HG02870 (cell line): ENCODE results near the gene ACD.

Source experiments
- ATAC-seq: cut with Tn5 transposase; IDR thresholded peaks from one replicate; pipeline ENCODE4 v1.9.1; 2021; ENCODE audit warnings: mild to moderate bottlenecking, moderate library complexity; ENCODE audit not compliant: unreplicated experiment

ACD gene

GRCh38 chr16:67662653-67663010 is 2.6 kb upstream of the ACD start:
- no peak for ATAC-seq

DNA sequence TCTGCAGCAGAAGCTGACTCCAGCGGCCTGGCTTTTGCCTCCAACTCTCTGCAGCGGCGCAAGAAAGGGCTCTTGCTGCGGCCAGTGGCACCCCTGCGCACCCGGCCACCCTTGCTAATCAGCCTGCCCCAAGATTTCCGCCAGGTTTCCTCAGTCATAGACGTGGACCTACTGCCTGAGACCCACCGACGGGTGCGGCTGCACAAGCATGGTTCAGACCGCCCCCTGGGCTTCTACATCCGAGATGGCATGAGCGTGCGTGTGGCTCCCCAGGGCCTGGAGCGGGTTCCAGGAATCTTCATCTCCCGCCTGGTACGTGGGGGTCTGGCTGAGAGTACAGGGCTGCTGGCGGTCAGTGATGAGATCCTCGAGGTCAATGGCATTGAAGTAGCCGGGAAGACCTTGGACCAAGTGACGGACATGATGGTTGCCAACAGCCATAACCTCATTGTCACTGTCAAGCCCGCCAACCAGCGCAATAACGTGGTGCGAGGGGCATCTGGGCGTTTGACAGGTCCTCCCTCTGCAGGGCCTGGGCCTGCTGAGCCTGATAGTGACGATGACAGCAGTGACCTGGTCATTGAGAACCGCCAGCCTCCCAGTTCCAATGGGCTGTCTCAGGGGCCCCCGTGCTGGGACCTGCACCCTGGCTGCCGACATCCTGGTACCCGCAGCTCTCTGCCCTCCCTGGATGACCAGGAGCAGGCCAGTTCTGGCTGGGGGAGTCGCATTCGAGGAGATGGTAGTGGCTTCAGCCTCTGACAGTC is 2.0 kb upstream of the ACD start:
- ATAC-seq, result no peak

- ATAC-seq, result no peak
Observed at GRCh38 chr16:67661101-67661761, 1.2 kb upstream of the ACD start.

DNA sequence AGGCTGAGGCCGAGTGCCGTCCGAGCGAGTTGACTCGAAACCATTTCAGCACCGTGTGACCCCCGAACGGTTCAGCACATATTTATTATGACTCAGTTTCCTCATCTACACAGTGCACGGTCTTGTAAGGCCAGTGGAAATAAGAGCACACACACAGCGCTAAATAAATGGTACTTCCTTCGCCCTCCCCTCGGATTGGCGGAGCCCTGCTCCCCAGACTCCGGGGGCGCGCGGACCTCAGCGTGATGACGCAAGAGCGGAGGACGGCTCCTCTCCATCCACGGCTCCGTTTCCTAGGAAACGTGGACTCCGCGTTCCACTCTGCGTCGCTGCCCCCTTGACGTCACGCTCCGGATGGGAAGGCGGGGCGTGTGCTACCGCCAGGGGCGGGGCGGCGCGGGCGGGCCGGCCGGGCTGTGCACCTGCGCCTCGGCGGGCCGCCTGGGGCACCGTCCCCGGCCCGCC is 536 bp upstream of the ACD start, which contains the start of gene PARD6A:
Gene PARD6A, plus strand, starts transcription at position 397 of the 465 bp plus-strand sequence. CDS start 79 bp downstream, outside the sequence.
- ATAC-seq, result peak; percentile 82

DNA sequence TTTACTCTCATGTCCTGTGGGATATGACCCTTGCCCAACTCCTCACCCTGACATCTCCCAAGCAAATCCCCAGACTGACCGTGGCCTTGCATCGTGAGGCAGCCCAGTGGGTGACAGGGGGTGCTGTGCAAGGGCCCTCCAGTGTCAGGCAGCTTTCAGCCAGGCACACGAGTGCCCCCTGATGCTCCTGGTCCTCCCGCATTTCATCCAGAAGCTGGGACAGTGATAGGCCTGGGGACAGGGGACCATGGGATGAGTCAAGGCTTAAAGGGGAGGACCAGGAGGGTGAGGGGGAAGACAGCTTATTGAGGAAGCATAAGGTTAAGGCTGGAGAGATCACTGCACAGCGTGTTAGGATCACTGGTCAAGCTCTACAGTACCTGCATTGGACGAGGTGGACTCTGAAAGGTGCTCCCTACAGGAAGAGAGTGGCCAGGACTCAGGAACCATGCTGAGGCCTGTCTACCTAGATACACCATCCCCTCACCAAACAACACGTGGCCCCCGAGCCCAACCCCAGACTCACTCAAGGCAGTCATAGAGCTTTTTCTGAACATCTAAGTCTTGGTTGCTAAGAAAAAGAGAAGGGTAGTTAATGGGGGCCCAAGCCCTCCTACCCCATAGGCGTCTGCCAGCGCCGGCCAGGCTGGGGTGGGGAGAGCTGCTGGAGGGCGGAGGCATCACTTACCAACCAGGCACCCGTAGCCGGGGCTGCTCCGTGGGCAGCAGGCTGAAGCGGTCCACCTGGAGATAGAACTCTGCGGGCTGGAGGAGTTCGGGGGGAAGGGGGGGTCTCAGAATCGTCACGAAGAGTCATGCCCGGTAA is 998 bp downstream of the ACD start:
- ATAC-seq, result no peak

GRCh38 chr16:67657751-67658518 is 2.1 kb downstream of the ACD start:
- no peak for ATAC-seq

DNA sequence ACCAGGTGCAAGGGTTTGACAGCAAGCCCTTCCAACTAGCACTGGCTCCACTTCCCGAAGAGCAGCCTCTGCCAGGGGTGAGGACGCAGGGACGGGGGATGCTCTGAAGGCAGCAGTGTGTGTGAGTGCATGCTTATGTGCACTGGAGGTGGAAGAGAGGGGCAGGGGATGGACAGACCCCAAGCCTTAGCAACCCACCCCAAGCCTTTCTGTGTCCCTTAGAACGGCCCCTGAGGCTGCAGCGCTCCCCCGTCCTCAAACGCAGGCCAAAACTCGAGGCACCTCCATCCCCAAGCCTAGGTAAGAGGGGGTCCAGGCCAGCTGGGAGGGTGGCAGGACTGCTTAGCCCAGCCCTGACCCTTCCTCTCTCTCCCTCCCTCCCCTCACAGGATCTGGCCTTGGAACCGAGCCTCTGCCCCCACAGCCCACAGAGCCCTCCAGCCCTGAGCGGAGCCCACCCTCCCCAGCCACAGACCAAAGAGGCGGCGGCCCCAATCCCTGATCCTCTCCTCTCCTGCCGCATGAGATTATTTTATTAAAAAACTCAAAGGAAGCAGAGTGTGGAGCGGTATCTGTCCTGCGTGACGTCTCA is 2.9 kb downstream of the ACD start:
- no peak for ATAC-seq

GRCh38 chr16:67656344-67657016 is 3.6 kb downstream of the ACD start:
- no peak for ATAC-seq

DNA sequence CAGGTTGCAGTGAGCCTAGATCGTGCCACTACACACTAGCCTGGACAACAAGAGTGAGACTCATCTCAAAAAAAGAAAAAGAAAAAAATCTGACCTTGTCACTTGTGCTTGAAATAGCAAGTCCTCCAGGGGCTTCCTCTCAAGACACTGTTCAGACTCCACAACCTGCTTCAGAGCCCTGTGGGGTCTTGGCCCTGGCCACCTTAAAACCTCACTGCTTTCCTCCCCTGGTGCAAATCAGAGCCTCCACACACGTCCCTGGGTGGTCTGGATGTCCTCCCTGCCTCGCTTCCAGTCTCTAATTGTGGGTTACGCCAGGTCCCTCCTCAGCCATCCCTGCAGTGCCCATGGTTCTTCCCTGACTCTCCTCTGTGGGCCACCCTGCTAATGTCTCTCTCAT is 4.7 kb downstream of the ACD start:
- ATAC-seq, result no peak

GRCh38 chr16:67654403-67654911 is 5.6 kb downstream of the ACD start:
- ATAC-seq, result no peak

GRCh38 chr16:67653789-67654402 is 6.2 kb downstream of the ACD start:
- ATAC-seq, result no peak

GRCh38 chr16:67653128-67653788 is 6.8 kb downstream of the ACD start:
- no peak for ATAC-seq

GRCh38 chr16:67652578-67653127 is 7.4 kb downstream of the ACD start:
- no peak for ATAC-seq

- ATAC-seq, result no peak
Observed at GRCh38 chr16:67651847-67652246, 8.2 kb downstream of the ACD start.

GRCh38 chr16:67651039-67651438 is 9.0 kb downstream of the ACD start:
- ATAC-seq, result no peak

- ATAC-seq, result no peak
Observed at GRCh38 chr16:67650023-67650422, 10.0 kb downstream of the ACD start.

DNA sequence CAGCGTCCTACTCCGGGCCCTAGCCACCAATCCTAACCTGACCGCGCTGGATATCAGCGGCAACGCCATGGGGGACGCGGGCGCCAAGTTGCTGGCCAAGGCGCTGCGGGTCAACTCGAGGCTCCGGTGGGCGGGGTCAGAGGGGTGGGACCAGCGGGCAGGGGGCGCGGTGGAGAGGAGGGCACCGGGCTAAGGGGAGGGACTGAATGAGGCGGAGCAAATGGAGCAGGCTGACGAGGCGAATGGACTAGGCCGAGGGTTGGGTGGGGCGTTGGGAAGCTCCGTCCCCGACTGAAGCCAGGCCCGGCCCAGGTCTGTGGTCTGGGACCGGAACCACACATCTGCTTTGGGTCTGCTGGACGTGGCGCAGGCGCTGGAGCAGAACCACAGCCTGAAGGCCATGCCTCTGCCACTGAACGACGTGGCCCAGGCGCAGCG is 10.5 kb downstream of the ACD start:
- no peak for ATAC-seq

DNA sequence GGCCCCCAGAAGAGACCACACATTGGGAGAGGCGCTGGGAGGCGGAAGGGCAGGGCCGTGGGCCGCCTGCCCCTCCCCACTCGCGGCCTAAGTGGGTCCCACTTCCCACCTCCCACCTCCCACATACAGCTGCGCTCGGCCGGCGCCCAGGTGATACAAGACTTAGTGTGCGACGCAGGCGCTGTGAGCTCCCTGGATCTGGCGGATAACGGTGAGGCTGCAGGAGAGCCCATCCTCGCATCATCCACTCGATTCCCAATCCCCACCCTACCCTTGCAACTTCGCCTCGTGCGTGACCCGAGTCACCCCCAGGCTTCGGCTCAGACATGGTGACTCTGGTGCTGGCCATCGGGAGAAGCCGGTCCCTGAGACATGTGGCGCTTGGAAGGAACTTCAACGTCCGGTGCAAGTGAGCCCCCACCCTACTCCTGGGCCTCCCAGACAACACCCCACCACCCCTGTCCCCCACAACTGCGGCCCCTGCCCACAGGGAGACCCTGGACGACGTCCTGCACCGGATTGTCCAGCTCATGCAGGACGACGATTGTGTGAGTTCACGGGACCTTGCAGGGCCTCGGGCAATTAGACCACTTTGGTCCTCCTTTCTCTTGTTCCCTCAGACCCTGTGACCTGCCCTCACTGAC is 11.2 kb downstream of the ACD start:
- ATAC-seq, result no peak
